ENCODE results near the gene RBM38.

The RBM38 gene

DNA sequence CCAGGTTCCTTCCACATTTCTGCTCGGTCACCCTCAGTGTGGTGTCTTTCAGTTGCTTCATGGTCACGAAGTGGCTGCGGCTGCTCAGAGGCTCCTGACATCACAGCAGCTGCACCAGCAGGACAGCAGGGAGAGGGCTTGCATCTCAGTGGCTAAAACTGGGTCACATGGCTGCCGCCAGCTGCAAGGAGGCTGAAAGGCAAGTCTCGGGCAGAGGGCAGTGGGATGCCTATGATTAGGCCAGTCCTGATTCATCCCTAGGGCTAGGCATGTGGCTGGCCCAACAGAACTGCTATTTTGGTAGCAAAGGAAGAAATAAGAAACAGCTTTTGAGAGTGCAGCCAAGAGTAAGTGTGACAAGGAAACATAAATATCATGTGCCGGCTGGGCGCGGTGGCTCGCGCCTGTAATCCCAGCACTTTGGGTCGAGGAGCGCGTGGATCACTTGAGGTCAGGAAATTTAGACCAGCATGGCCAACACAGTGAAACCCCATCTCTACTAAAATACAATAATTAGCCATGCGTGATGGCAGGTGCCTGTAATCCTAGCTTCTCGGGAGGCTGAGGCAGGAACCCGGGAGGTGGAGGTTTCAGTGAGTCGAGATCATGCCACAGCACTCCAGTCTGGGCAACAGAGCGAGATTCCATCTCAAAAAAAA, 46.6 kb downstream of the RBM38 start:
- TF ChIP-seq, protein P1, sequence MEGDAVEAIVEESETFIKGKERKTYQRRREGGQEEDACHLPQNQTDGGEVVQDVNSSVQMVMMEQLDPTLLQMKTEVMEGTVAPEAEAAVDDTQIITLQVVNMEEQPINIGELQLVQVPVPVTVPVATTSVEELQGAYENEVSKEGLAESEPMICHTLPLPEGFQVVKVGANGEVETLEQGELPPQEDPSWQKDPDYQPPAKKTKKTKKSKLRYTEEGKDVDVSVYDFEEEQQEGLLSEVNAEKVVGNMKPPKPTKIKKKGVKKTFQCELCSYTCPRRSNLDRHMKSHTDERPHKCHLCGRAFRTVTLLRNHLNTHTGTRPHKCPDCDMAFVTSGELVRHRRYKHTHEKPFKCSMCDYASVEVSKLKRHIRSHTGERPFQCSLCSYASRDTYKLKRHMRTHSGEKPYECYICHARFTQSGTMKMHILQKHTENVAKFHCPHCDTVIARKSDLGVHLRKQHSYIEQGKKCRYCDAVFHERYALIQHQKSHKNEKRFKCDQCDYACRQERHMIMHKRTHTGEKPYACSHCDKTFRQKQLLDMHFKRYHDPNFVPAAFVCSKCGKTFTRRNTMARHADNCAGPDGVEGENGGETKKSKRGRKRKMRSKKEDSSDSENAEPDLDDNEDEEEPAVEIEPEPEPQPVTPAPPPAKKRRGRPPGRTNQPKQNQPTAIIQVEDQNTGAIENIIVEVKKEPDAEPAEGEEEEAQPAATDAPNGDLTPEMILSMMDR (IDR thresholded peaks at IDR 0.05; ENCODE audit: insufficient read depth, low read depth, low read length, missing control alignments), result no peak
- H3K4me3 ChIP-seq (ENCODE audit: low read depth, low read length), result no peak overlapping the region
- DNase-seq (ENCODE audit: low read depth), result no peak

GRCh38 chr20:57438552-57438951, 47.4 kb downstream of the RBM38 start:
- H3K4me3 ChIP-seq (ENCODE audit: low read depth, low read length), result no peak overlapping the region
- TF ChIP-seq, protein P1 (IDR thresholded peaks at IDR 0.05; ENCODE audit: insufficient read depth, low read depth, low read length, missing control alignments), result no peak
- no peak for DNase-seq (ENCODE audit: low read depth)

- no peak overlapping the region for H3K4me3 ChIP-seq (ENCODE audit: low read depth, low read length)
- TF ChIP-seq, protein P1 (IDR thresholded peaks at IDR 0.05; ENCODE audit: insufficient read depth, low read depth, low read length, missing control alignments), result no peak
- no peak for DNase-seq (ENCODE audit: low read depth)
Measured at GRCh38 chr20:57439432-57439831, 48.2 kb downstream of the RBM38 start.

DNA sequence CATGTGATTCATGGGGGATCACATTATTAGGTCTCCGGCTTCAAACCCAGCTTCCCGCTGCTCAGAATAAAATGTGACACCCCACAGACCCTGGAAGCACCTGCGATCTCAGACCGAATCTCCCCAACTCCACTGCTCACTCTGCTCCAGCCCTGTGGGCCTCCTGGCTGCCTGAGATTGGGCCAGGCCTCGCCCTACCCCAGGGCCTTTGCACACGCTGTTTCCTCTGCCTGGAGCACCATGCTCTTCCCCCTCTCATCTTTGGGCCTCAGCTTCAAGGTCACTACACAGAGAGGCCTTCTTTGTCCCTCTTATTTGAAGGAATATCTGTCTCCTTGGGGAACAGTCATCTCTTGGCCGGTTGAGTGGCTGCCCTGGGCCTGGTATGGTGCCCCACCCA, 48.8 kb downstream of the RBM38 start:
- H3K4me3 ChIP-seq (ENCODE audit: low read depth, low read length), result no peak overlapping the region
- TF ChIP-seq, protein P1 (IDR thresholded peaks at IDR 0.05; ENCODE audit: insufficient read depth, low read depth, low read length, missing control alignments), result no peak
- DNase-seq (ENCODE audit: low read depth), result no peak

GRCh38 chr20:57440678-57441509, 49.7 kb downstream of the RBM38 start:
- DNase-seq (ENCODE audit: low read depth), result no peak
- TF ChIP-seq, protein P1 (IDR thresholded peaks at IDR 0.05; ENCODE audit: insufficient read depth, low read depth, low read length, missing control alignments), result no peak
- no peak overlapping the region for H3K4me3 ChIP-seq (ENCODE audit: low read depth, low read length)

DNA sequence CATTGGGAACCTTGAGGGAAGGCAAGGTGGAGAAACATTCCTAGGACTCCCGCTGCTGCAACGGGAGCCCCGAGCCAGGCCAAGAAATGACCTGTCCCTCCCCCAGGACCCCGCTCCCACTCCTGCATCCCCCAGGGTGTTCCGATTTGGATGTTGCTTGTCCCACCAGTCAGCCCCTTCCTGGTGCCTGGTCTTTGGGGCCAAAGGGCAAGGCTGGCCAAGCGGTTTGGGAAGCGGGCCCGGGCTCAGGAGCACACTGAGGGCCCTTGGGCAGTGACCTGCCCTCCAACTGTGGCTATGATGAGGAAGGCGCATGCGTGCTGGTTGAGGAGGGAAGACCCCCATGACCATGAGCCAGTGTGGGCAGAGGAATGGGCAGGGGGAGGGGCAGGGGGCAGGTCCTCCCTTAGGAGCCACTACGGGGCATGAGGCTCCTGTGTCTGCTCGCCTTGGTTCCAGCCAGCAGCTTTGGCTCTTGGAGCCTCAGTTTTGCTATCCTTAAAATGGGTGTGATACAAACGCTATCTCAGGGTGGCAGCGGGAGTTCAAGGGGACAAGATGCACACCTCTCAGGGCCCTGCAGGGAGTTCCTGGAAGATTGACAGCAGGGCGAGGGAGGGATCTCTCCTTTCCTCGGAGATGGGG, 50.4 kb downstream of the RBM38 start:
- TF ChIP-seq, protein P1 (IDR thresholded peaks at IDR 0.05; ENCODE audit: insufficient read depth, low read depth, low read length, missing control alignments), result no peak
- no peak for DNase-seq (ENCODE audit: low read depth)
- H3K4me3 ChIP-seq (ENCODE audit: low read depth, low read length), result no peak overlapping the region
